H9 (cell line): Measurements from ENCODE around the gene ASIC3. TPM values are rescaled to one million over a fixed set of nuclear protein-coding genes. Genes with fewer than 3 reads are reported as not detected.

Source experiments
- DNase-seq: peaks from one replicate; pipeline ENCODE4 v3.0.0-alpha.2; 2017
- H2AFZ ChIP-seq: one replicate; pipeline ENCODE4 v1.6.1; 2013; ENCODE audit warnings: mild to moderate bottlenecking, low read length, control low read depth, moderate library complexity
- H2AK5ac ChIP-seq: 2 replicates; pipeline ENCODE4 v1.6.1; 2013; ENCODE audit warnings: low read length, control low read depth, mixed read lengths; ENCODE audit not compliant: insufficient read length
- H2BK120ac ChIP-seq: one replicate; pipeline ENCODE4 v1.6.1; 2013; ENCODE audit warnings: low read depth, mild to moderate bottlenecking, low read length, control low read depth, inconsistent platforms; ENCODE audit not compliant: poor library complexity, severe bottlenecking
- H2BK12ac ChIP-seq: 2 replicates; pipeline ENCODE4 v1.6.1; 2013; ENCODE audit warnings: low read length, control low read depth, mixed read lengths, low read depth; ENCODE audit not compliant: insufficient read length
- H2BK15ac ChIP-seq: 2 replicates; pipeline ENCODE4 v1.6.1; 2013; ENCODE audit warnings: low read depth, low read length, control low read depth
- H2BK20ac ChIP-seq: one replicate; pipeline ENCODE4 v1.6.1; 2013; ENCODE audit warnings: low read depth, mild to moderate bottlenecking, low read length, control low read depth, inconsistent platforms; ENCODE audit not compliant: poor library complexity, severe bottlenecking
- H2BK5ac ChIP-seq: 2 replicates; pipeline ENCODE4 v1.6.1; 2013; ENCODE audit warnings: low read length, control low read depth, mixed read lengths; ENCODE audit not compliant: insufficient read length
- H3K14ac ChIP-seq: 2 replicates; pipeline ENCODE4 v1.6.1; 2013; ENCODE audit warnings: low read length, control low read depth; ENCODE audit not compliant: insufficient read depth
- H3K18ac ChIP-seq: 2 replicates; pipeline ENCODE4 v1.6.1; 2013; ENCODE audit warnings: low read depth, mild to moderate bottlenecking, mixed read lengths, low read length, control low read depth; ENCODE audit not compliant: insufficient read length
- H3K23ac ChIP-seq: 2 replicates; pipeline ENCODE4 v1.6.1; 2013; ENCODE audit warnings: low read length, control low read depth, mixed read lengths, low read depth; ENCODE audit not compliant: insufficient read length
- H3K23me2 ChIP-seq: 2 replicates; pipeline ENCODE4 v1.6.1; 2013; ENCODE audit warnings: low read depth, mild to moderate bottlenecking, mixed read lengths, low read length, control low read depth; ENCODE audit not compliant: insufficient read length, poor library complexity, severe bottlenecking
- H3K27ac ChIP-seq: 2 replicates; pipeline ENCODE4 v1.5.1; 2013; ENCODE audit warnings: low read length, control low read depth, mixed read lengths, low read depth; ENCODE audit not compliant: insufficient read length
- H3K27me3 ChIP-seq: 2 replicates; pipeline ENCODE4 v1.6.1; 2013; ENCODE audit warnings: low read length, control low read depth, inconsistent platforms; ENCODE audit not compliant: insufficient read depth
- H3K4ac ChIP-seq: 2 replicates; pipeline ENCODE4 v1.6.1; 2013; ENCODE audit warnings: low read depth, mild to moderate bottlenecking, control low read depth, inconsistent platforms, low read length, moderate library complexity
- H3K4me1 ChIP-seq: 2 replicates; pipeline ENCODE4 v1.6.1; 2013; ENCODE audit warnings: low read length, control low read depth, inconsistent platforms; ENCODE audit not compliant: insufficient read depth
- H3K4me2 ChIP-seq: 2 replicates; pipeline ENCODE4 v1.6.1; 2013; ENCODE audit warnings: low read length, control low read depth, mixed read lengths; ENCODE audit not compliant: insufficient read length, insufficient read depth
- H3K56ac ChIP-seq: 2 replicates; pipeline ENCODE4 v1.6.1; 2013; ENCODE audit warnings: low read depth, mild to moderate bottlenecking, mixed read lengths, low read length, control low read depth; ENCODE audit not compliant: insufficient read length
- H3K79me1 ChIP-seq: 2 replicates; pipeline ENCODE4 v1.6.1; 2013; ENCODE audit warnings: low read depth, mild to moderate bottlenecking, moderate library complexity, low read length, control low read depth, inconsistent platforms; ENCODE audit not compliant: insufficient read depth, poor library complexity, severe bottlenecking
- H3K79me2 ChIP-seq: 2 replicates; pipeline ENCODE4 v1.6.1; 2013; ENCODE audit warnings: low read length, control low read depth, inconsistent platforms; ENCODE audit not compliant: insufficient read depth
- H3K9ac ChIP-seq: 2 replicates; pipeline ENCODE4 v1.6.1; 2013; ENCODE audit warnings: low read length, control low read depth, mixed read lengths; ENCODE audit not compliant: insufficient read length; ENCODE audit errors: extremely low read depth
- H3K9me3 ChIP-seq: one replicate; pipeline ENCODE4 v1.6.1; 2013; ENCODE audit warnings: low read depth, low read length, inconsistent platforms; ENCODE audit not compliant: control insufficient read depth
- H3T11ph ChIP-seq: one replicate; pipeline ENCODE4 v1.6.1; 2013; ENCODE audit warnings: mild to moderate bottlenecking, low read length, control low read depth, inconsistent platforms
- H4K20me1 ChIP-seq: one replicate; pipeline ENCODE4 v1.6.1; 2013; ENCODE audit not compliant: control insufficient read depth, insufficient read length, insufficient read depth
- H4K5ac ChIP-seq: 2 replicates; pipeline ENCODE4 v1.6.1; 2013; ENCODE audit warnings: low read depth, mild to moderate bottlenecking, mixed read lengths, low read length, control low read depth; ENCODE audit not compliant: insufficient read length
- H4K8ac ChIP-seq: replicated peaks from 2 replicates; pipeline ENCODE4 v1.6.1; 2013; ENCODE audit warnings: low read length, control low read depth, mixed read lengths, low read depth; ENCODE audit not compliant: insufficient read length
- H4K91ac ChIP-seq: 2 replicates; pipeline ENCODE4 v1.6.1; 2013; ENCODE audit warnings: low read depth, mild to moderate bottlenecking, moderate library complexity, mixed read lengths, low read length, control low read depth; ENCODE audit not compliant: insufficient read length
- H3K27ac Mint-ChIP-seq, 3 experiments: 2 replicates in 2 of 3; 3 replicates in 1 of 3; pipeline ENCODE4 v1.8.0; 2020 to 2021; ENCODE audit warnings: mixed read lengths in 3 of 3, mild to moderate bottlenecking in 1 of 3, moderate library complexity in 1 of 3
- H3K27me3 Mint-ChIP-seq: 2 replicates; pipeline ENCODE4 v1.8.0; 2021; ENCODE audit warnings: low read depth, mild to moderate bottlenecking, moderate library complexity, mixed read lengths
- H3K36me3 Mint-ChIP-seq, 3 experiments: 2 replicates in 2 of 3; 3 replicates in 1 of 3; pipeline ENCODE4 v1.8.0; 2020 to 2021; ENCODE audit warnings: low read depth in 3 of 3, mixed read lengths in 3 of 3; ENCODE audit not compliant: insufficient read depth in 1 of 3
- H3K4me1 Mint-ChIP-seq, 2 experiments: 2 replicates each; pipeline ENCODE4 v1.8.0; 2020; ENCODE audit warnings: mixed read lengths in 2 of 2
- H3K4me3 Mint-ChIP-seq, 2 experiments: 2 replicates in 1 of 2; 3 replicates in 1 of 2; pipeline ENCODE4 v1.8.0; 2020 to 2021; ENCODE audit warnings: mild to moderate bottlenecking in 2 of 2, mixed read lengths in 2 of 2, moderate library complexity in 1 of 2
- H3K9me3 Mint-ChIP-seq, 2 experiments: 2 replicates in 1 of 2; 3 replicates in 1 of 2; pipeline ENCODE4 v1.8.0; 2020; ENCODE audit warnings: mild to moderate bottlenecking in 2 of 2, mixed read lengths in 2 of 2, moderate library complexity in 1 of 2
- WGBS: extraction: QIAGEN DNeasy Blood & Tissue Kit; methylation state at CpG from one replicate; pipeline ENCODE4 v1.1.7; 2013; ENCODE audit warnings: missing lambda C conversion rate, low lambda C conversion rate, mixed read lengths; ENCODE audit not compliant: insufficient read length; ENCODE audit errors: extremely low coverage; 5-methylcytosine and 5-hydroxymethylcytosine counted together
- total RNA-seq: library from RNA; stranded (reverse); gene quantifications from 2 replicates; pipeline ENCODE4 v1.2.1, GENCODE V29; 2021
- TF ChIP-seq, protein P1 (sequence below): fragments of 200-600 bp; sonication (generic); conservative IDR thresholded peaks from 3 replicates; pipeline ENCODE4 v1.8.0; 2021; ENCODE audit warnings: antibody characterized with exemption, mild to moderate bottlenecking

Gene ASIC3
- total RNA-seq, 1 experiment from 2014 or later = 1.7 TPM

GRCh38 chr7:151091988-151092387 lies 43.7 kb downstream of the ASIC3 start:
- H3K23ac ChIP-seq = no peak overlapping the region
- no peaks in the 10 kb centered on the region for H3K4me1 ChIP-seq
- no CpG with 5 or more reads among the region's 14 CpGs for WGBS
- H3K9me3 ChIP-seq = no peaks in the 10 kb centered on the region
- no peak overlapping the region for H2AFZ ChIP-seq
- H2BK120ac ChIP-seq = no peak overlapping the region
- no peak overlapping the region for H4K91ac ChIP-seq
- TF ChIP-seq, protein P1, sequence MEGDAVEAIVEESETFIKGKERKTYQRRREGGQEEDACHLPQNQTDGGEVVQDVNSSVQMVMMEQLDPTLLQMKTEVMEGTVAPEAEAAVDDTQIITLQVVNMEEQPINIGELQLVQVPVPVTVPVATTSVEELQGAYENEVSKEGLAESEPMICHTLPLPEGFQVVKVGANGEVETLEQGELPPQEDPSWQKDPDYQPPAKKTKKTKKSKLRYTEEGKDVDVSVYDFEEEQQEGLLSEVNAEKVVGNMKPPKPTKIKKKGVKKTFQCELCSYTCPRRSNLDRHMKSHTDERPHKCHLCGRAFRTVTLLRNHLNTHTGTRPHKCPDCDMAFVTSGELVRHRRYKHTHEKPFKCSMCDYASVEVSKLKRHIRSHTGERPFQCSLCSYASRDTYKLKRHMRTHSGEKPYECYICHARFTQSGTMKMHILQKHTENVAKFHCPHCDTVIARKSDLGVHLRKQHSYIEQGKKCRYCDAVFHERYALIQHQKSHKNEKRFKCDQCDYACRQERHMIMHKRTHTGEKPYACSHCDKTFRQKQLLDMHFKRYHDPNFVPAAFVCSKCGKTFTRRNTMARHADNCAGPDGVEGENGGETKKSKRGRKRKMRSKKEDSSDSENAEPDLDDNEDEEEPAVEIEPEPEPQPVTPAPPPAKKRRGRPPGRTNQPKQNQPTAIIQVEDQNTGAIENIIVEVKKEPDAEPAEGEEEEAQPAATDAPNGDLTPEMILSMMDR = no peak
- H3K18ac ChIP-seq = no peak overlapping the region
- no peaks in the 10 kb centered on the region for H3K9me3 Mint-ChIP-seq
- peaks cover 0 to 26% (median 5%) of the 10 kb centered on the region in 3 experiments; a peak in 5 of 7 replicates for H3K36me3 Mint-ChIP-seq
- H2BK20ac ChIP-seq = no peak overlapping the region
- no peak overlapping the region for H3K27ac ChIP-seq
- no peak overlapping the region for H3K9ac ChIP-seq
- peaks cover 32 to 36% of the 10 kb centered on the region in 2 experiments for H3K4me1 Mint-ChIP-seq
- no peak overlapping the region for H3T11ph ChIP-seq
- H2BK5ac ChIP-seq = no peak overlapping the region
- peaks cover 6% of the 10 kb centered on the region for H3K79me1 ChIP-seq
- no peak overlapping the region for H3K56ac ChIP-seq
- no peak overlapping the region for H3K4ac ChIP-seq
- peaks cover 7% of the 10 kb centered on the region for H3K27me3 Mint-ChIP-seq
- 0 out of 5 replicates have a peak overlapping the region, but pooled peaks of 1 of the 2 experiments have one; percentile 25 for H3K4me3 Mint-ChIP-seq
- H4K5ac ChIP-seq = no peak overlapping the region
- H3K27ac Mint-ChIP-seq = no peak overlapping the region
- H2BK15ac ChIP-seq = no peak overlapping the region
- no peak overlapping the region for H2AK5ac ChIP-seq
- H3K14ac ChIP-seq = no peak overlapping the region
- no peak for DNase-seq
- peaks cover 28% of the 10 kb centered on the region for H3K79me2 ChIP-seq
- no peaks in the 10 kb centered on the region for H4K20me1 ChIP-seq
- peaks cover 11% of the 10 kb centered on the region for H3K23me2 ChIP-seq
- H4K8ac ChIP-seq = no peak overlapping the region
- no peak overlapping the region for H2BK12ac ChIP-seq
- H3K4me2 ChIP-seq = no peak overlapping the region
- no peaks in the 10 kb centered on the region; the same call in 1 of the 2 replicates for H3K27me3 ChIP-seq
